ENCODE results near the gene LPAR4.

- TF ChIP-seq EZH2 (IDR thresholded peaks at IDR 0.05) (no peak), POLR2A (IDR thresholded peaks at IDR 0.05; ENCODE audit: borderline replicate concordance, extremely low read depth, insufficient read depth, insufficient read length) (no peak), RAD21 (IDR thresholded peaks at IDR 0.05; ENCODE audit: low read depth) (no peak), POLR2AphosphoS5 (IDR thresholded peaks at IDR 0.05; ENCODE audit: low read depth, low read length) (no peak), EZH2phosphoT487 (IDR thresholded peaks at IDR 0.05; ENCODE audit: borderline replicate concordance) (no peak), YY1 (IDR thresholded peaks at IDR 0.05; ENCODE audit: extremely low read depth, insufficient replicate concordance, low read depth, low read length) (no peak), SIN3A (IDR thresholded peaks at IDR 0.05; ENCODE audit: low read depth) (no peak), JUND (IDR thresholded peaks at IDR 0.05) (no peak)
- TF ChIP-seq, protein P1, sequence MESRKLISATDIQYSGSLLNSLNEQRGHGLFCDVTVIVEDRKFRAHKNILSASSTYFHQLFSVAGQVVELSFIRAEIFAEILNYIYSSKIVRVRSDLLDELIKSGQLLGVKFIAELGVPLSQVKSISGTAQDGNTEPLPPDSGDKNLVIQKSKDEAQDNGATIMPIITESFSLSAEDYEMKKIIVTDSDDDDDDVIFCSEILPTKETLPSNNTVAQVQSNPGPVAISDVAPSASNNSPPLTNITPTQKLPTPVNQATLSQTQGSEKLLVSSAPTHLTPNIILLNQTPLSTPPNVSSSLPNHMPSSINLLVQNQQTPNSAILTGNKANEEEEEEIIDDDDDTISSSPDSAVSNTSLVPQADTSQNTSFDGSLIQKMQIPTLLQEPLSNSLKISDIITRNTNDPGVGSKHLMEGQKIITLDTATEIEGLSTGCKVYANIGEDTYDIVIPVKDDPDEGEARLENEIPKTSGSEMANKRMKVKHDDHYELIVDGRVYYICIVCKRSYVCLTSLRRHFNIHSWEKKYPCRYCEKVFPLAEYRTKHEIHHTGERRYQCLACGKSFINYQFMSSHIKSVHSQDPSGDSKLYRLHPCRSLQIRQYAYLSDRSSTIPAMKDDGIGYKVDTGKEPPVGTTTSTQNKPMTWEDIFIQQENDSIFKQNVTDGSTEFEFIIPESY (IDR thresholded peaks at IDR 0.05; ENCODE audit: extremely low read depth, insufficient replicate concordance, low read length): no peak
- TF ChIP-seq, protein P2, sequence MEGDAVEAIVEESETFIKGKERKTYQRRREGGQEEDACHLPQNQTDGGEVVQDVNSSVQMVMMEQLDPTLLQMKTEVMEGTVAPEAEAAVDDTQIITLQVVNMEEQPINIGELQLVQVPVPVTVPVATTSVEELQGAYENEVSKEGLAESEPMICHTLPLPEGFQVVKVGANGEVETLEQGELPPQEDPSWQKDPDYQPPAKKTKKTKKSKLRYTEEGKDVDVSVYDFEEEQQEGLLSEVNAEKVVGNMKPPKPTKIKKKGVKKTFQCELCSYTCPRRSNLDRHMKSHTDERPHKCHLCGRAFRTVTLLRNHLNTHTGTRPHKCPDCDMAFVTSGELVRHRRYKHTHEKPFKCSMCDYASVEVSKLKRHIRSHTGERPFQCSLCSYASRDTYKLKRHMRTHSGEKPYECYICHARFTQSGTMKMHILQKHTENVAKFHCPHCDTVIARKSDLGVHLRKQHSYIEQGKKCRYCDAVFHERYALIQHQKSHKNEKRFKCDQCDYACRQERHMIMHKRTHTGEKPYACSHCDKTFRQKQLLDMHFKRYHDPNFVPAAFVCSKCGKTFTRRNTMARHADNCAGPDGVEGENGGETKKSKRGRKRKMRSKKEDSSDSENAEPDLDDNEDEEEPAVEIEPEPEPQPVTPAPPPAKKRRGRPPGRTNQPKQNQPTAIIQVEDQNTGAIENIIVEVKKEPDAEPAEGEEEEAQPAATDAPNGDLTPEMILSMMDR (IDR thresholded peaks at IDR 0.05 in 2 of 3, conservative IDR thresholded peaks at IDR 0.05 in 1 of 3; ENCODE audit: borderline replicate concordance in 1 of 3, insufficient read depth in 1 of 3, low read depth in 2 of 3, low read length in 2 of 3): no peak
- TF ChIP-seq, protein P3, sequence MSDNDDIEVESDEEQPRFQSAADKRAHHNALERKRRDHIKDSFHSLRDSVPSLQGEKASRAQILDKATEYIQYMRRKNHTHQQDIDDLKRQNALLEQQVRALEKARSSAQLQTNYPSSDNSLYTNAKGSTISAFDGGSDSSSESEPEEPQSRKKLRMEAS (IDR thresholded peaks at IDR 0.05): no peak
- TF ChIP-seq, protein P4, sequence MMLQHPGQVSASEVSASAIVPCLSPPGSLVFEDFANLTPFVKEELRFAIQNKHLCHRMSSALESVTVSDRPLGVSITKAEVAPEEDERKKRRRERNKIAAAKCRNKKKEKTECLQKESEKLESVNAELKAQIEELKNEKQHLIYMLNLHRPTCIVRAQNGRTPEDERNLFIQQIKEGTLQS (IDR thresholded peaks at IDR 0.05): no peak
Observed at GRCh38 chrX:78759081-78759480, 11.6 kb downstream of the LPAR4 start.
